ENCODE results near the gene SEMA3C.

Gene SEMA3C

DNA sequence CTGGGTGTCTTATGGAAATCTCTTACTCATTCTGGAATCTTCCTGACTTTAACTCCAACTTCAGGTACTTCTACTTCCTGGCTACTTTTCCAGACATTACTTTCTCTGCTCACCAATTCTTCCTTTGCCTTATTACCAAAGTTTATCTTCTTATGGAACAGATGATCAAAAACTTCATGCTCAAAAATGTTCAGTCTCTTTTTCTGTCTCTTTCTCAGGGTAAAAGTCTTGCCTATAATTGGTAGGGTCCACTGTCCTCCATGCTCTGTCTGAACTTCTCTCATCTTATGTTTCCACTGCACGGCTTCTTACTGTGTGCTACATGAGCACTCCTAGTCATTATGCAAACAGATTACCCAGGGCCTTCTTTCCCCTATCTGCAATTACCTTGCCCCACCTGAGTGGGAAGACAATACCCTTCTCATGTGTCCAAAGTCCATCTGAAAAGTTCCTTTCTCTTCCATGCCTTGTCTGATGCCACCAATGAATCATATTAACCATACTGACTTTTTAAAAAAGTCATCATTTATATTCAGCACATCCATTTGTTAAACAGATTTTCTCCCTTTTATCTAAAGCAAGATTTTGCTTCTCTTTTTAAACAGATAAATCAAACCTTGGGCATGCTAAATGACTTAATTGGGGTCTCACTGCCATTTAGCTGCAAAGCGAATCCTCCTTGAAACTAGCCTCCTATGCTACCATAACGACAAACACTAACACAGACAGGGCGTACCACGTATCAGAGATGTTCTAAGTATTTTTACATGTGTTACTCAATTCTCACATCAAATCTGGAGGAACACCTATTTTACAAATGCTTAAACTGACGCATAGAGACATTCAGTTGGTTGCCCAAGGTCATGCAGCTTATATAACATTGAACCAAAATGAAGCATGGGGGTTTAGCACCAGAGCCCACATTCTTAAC is 48.8 kb downstream of the SEMA3C start:
- no peak overlapping the region for H3K4me3 ChIP-seq (ENCODE audit: low read depth, low read length)
- TF ChIP-seq, protein P1, sequence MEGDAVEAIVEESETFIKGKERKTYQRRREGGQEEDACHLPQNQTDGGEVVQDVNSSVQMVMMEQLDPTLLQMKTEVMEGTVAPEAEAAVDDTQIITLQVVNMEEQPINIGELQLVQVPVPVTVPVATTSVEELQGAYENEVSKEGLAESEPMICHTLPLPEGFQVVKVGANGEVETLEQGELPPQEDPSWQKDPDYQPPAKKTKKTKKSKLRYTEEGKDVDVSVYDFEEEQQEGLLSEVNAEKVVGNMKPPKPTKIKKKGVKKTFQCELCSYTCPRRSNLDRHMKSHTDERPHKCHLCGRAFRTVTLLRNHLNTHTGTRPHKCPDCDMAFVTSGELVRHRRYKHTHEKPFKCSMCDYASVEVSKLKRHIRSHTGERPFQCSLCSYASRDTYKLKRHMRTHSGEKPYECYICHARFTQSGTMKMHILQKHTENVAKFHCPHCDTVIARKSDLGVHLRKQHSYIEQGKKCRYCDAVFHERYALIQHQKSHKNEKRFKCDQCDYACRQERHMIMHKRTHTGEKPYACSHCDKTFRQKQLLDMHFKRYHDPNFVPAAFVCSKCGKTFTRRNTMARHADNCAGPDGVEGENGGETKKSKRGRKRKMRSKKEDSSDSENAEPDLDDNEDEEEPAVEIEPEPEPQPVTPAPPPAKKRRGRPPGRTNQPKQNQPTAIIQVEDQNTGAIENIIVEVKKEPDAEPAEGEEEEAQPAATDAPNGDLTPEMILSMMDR (conservative IDR thresholded peaks at IDR 0.05; ENCODE audit: low read depth, low read length): no peak
- no peak for DNase-seq (ENCODE audit: low read depth)

DNA sequence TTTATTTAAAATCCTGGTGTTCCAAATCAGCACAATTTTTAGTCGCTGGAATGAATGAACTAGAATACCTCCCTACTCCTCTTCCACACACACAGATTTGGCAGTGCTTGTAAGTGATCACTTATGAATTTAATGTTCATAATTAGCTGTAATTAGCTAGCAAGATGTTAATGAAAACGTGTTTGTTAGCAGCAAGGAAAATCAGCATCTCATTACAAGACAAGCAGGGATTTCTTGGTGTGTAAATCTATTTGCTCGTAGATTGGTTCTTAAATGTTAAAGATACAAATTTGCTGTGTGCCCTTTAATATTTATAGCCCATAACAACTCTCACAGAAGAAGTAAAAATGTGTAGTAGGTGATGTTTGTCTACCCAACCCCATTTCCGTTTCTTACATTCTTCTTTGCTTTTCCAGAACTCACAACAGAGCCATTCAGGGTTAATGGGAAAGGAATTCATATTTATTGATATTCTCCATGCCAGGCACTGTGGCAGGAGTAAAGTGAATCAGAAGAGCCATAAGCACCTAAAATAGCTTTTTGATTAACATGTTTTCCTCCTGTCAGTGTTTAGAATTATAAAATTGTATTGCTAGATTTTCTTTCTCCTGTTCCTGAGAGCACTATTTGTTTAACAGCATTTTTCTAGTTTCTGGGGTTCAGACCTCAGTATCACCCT is 49.6 kb downstream of the SEMA3C start:
- no peak overlapping the region for H3K4me3 ChIP-seq (ENCODE audit: low read depth, low read length)
- TF ChIP-seq, protein P1 (conservative IDR thresholded peaks at IDR 0.05; ENCODE audit: low read depth, low read length): no peak
- DNase-seq (ENCODE audit: low read depth): no peak

DNA sequence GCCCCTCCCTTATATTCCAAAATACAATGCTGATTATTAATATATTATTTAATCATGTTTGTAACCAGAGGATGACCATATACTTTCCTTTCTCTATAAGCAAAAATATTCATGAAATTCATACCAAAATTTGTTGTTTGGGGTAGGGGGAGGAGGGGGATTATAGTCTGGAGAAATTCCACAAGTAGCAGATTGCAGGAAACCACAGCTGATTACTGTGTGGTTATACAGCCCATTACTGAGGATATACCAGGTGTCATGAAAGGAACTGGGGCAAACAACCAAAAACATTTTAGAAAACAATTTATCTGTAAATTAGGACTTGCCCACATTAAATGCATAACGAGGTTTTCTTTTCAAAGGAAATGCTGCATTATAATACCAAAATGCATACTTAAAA is 50.3 kb downstream of the SEMA3C start:
- DNase-seq (ENCODE audit: low read depth): no peak
- TF ChIP-seq, protein P1 (conservative IDR thresholded peaks at IDR 0.05; ENCODE audit: low read depth, low read length): no peak
- H3K4me3 ChIP-seq (ENCODE audit: low read depth, low read length): no peak overlapping the region

DNA sequence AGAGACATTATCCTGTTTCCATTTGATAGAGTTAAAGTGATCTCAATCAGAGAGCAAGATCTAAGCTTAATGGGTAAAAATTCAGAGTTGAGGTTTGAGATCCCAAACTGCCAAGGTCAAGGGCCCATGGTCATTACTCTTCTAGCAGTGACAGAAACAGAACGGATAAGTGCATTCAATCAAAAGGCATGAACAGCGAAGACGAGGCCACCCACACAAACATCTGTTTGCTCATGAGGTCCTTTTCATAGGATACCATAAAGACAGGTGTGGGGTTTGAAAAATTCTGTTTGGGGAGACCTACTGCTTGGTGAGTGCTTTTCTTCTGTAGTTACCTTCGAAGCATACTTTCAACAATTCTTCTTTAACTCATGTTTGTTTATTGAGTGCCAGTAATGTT is 58.3 kb downstream of the SEMA3C start:
- DNase-seq (ENCODE audit: low read depth): no peak
- H3K4me3 ChIP-seq (ENCODE audit: low read depth, low read length): no peak overlapping the region
- TF ChIP-seq, protein P1 (conservative IDR thresholded peaks at IDR 0.05; ENCODE audit: low read depth, low read length): no peak

DNA sequence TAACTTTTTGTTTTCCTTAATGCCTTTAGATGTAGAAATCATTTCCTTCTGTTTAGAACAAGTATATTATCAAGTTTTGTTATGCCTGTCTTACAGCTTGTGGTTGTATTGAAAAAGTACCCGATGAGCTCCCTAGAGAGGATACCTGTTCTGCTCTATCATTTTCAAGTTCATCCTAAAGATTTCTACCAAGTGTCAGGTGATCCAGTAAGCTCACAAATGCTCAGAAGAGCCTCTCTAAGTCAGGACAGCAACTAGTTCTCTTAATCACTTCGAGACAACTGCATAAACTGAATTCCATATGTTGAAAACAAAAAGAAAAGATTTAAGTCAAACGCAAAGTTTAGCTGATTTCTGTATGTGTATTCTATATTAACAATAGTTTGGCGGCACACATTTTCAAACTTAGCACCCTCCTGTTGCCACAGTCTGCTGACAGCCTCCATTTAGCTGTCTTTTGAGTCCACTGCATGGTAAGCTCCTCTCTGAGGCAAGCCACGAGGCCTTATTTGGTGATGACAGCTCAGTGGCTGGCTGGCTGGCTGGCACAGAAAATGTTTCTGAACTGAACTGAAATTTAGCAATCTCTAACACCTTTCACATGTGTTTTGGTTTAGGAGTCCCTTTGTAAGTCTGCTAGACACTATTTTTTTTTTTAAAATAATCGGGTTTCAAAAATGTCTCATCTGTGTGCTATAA is 59.4 kb downstream of the SEMA3C start:
- DNase-seq (ENCODE audit: low read depth): peak; percentile 62
- TF ChIP-seq, protein P1 (conservative IDR thresholded peaks at IDR 0.05; ENCODE audit: low read depth, low read length): no peak
- no peak overlapping the region for H3K4me3 ChIP-seq (ENCODE audit: low read depth, low read length)

DNA sequence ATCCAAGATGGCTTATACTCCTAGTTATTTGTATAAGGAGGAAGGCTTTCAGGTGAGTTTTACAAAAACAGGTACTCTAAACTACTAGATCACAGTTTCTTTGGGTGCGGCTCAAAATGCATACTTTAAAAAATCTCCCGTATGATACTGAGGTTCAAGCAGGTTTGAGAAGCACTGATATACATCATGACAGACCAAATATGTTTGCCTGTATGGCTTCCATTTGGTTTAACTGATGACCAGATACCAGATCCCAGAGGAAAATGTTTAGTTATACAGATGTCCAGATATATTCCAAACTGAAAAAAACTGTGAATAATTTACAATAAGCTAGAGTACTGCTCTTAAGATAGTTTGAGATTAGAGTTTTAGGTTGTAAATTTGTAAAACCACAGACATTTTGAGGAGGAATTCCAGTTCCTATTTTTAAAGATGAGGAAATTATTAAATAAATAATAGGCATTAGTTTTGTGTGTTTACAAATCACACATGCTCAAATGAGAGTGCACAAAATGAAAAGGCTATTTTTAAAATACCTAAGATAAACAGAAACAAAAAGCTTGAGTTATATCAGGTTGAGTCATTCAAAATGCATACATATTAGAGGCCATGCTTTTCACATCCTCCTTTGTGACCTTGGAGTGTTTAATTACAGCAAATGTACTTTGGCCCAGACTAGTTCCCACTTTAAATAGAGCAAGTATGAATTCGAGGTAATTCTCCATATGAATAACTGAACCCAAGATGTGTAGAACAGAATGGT is 60.5 kb downstream of the SEMA3C start:
- no peak overlapping the region for H3K4me3 ChIP-seq (ENCODE audit: low read depth, low read length)
- peak; percentile 83 for DNase-seq (ENCODE audit: low read depth)
- TF ChIP-seq, protein P1 (conservative IDR thresholded peaks at IDR 0.05; ENCODE audit: low read depth, low read length): no peak

Measured in choroid plexus epithelial cell (primary cell).